Fibroblast of lung (primary cell): ENCODE measurements around the gene C9. TPM values are rescaled to one million over a fixed set of nuclear protein-coding genes. Genes with fewer than 3 reads are reported as not detected.
"Not testable (repeated sequence)": the region's sequence is repeated elsewhere in the genome, so short reads cannot be mapped to it uniquely, and the experiment has no call there.

ENCODE experiments used
- DNase-seq, 2 donors: peaks; one replicate each; pipeline versions ENCODE4 v3.0.0 to v3.0.0-alpha.2; 2010; ENCODE audit warnings: low read depth in 2 of 2
- H2AFZ ChIP-seq: 2 replicates; pipeline ENCODE4 v1.5.1; 2012; ENCODE audit warnings: low read length, control low read depth, inconsistent platforms
- H3K27ac ChIP-seq: 2 replicates; pipeline ENCODE4 v1.5.1; 2011; ENCODE audit warnings: low read length, control low read depth; ENCODE audit not compliant: insufficient read depth
- H3K27me3 ChIP-seq: 2 replicates; pipeline ENCODE4 v1.5.1; 2011; ENCODE audit warnings: mild to moderate bottlenecking, low read length; ENCODE audit not compliant: control insufficient read depth, insufficient read depth
- H3K36me3 ChIP-seq: 2 replicates; pipeline ENCODE4 v1.5.1; 2011; ENCODE audit warnings: low read length; ENCODE audit not compliant: control insufficient read depth, insufficient read depth
- H3K4me1 ChIP-seq: 2 replicates; pipeline ENCODE4 v1.5.1; 2011; ENCODE audit warnings: low read length; ENCODE audit not compliant: control insufficient read depth, insufficient read depth; ENCODE audit errors: extremely low read depth
- H3K4me2 ChIP-seq: 2 replicates; pipeline ENCODE4 v1.5.1; 2011; ENCODE audit warnings: low read length, control low read depth; ENCODE audit not compliant: insufficient read depth; ENCODE audit errors: extremely low read depth
- H3K4me3 ChIP-seq, 4 experiments: fragments of 200-600 bp in 1 of 4; sonication (generic) in 1 of 4; replicated peaks in 1 of 4; 2 replicates each; pipeline ENCODE4 v1.5.1; 2011 to 2016; ENCODE audit warnings: low read length in 4 of 4, low read depth in 3 of 4, mild to moderate bottlenecking in 3 of 4, control low read depth in 2 of 4, inconsistent platforms in 1 of 4, mixed read lengths in 1 of 4; ENCODE audit not compliant: insufficient read depth in 1 of 4; ENCODE audit errors: control extremely low read depth in 1 of 4
- H3K79me2 ChIP-seq: 2 replicates; pipeline ENCODE4 v1.5.1; 2012; ENCODE audit warnings: mild to moderate bottlenecking, low read length, inconsistent platforms; ENCODE audit not compliant: control insufficient read depth, insufficient read depth
- H3K9ac ChIP-seq: 2 replicates; pipeline ENCODE4 v1.5.1; 2011; ENCODE audit warnings: mild to moderate bottlenecking, low read length, control low read depth; ENCODE audit not compliant: insufficient read depth
- H3K9me3 ChIP-seq: 2 replicates; pipeline ENCODE4 v1.5.1; 2012; ENCODE audit warnings: low read depth, low read length; ENCODE audit not compliant: control insufficient read depth, insufficient read depth
- H4K20me1 ChIP-seq: 2 replicates; pipeline ENCODE4 v1.5.1; 2011; ENCODE audit warnings: low read length; ENCODE audit not compliant: control insufficient read depth, insufficient read depth; ENCODE audit errors: extremely low read depth
- CTCF ChIP-seq, 2 donors: IDR thresholded peaks in 1 of 2; conservative IDR thresholded peaks in 1 of 2; 1 replicate in 1 of 2; 2 replicates in 1 of 2; pipeline ENCODE4 v1.5.1; 2011 to 2012; ENCODE audit warnings: low read length in 2 of 2, control low read depth in 1 of 2, inconsistent platforms in 1 of 2, low read depth in 1 of 2, mild to moderate bottlenecking in 1 of 2
- EZH2 ChIP-seq: IDR thresholded peaks from 2 replicates; pipeline ENCODE4 v1.5.1; 2012; ENCODE audit warnings: low read length, control low read depth, mild to moderate bottlenecking; ENCODE audit errors: missing control alignments
- polyA plus RNA-seq, 2 donors: library from polyadenylated mRNA; depleted of rRNA in 1 of 2; stranded (reverse) in 1 of 2; unstranded in 1 of 2; fragments of >200 nt; gene quantifications; 2 replicates each; pipeline ENCODE4 v1.2.1, GENCODE V29; 2011 to 2012; ENCODE audit warnings: missing spikeins in 1 of 2
- total RNA-seq: library from RNA; depleted of rRNA; stranded (reverse); fragments of >200 nt; gene quantifications from 2 replicates; pipeline ENCODE4 v1.2.1, GENCODE V29; 2014

The C9 gene
- total and polyA plus RNA-seq, 2 donors (not counting 1 experiment from before 2014, with no cell fraction given): 0.06 to 0.33 TPM

GRCh38 chr5:39273314-39273954, 90.9 kb downstream of the C9 start:
- Histone ChIP-seq H3K4me3 (no peak overlapping the region), H3K79me2 (no peaks in the 10 kb centered on the region), H3K9me3 (no peaks in the 10 kb centered on the region), H3K9ac (no peak overlapping the region), H3K36me3 (no peaks in the 10 kb centered on the region), H2AFZ (no peak overlapping the region), H3K4me2 (no peak overlapping the region), H4K20me1 (no peaks in the 10 kb centered on the region), H3K4me1 (no peaks in the 10 kb centered on the region), H3K27me3 (no peaks in the 10 kb centered on the region), H3K27ac (no peak overlapping the region)
- TF ChIP-seq EZH2: no peak
- TF ChIP-seq CTCF (conservative IDR thresholded peaks at IDR 0.05 in 1 of 2, IDR thresholded peaks at IDR 0.05 in 1 of 2; ENCODE audit: low read depth in 1 of 2, low read length in 2 of 2): no peak
- no peak for DNase-seq

- H3K9ac ChIP-seq, H4K20me1 ChIP-seq, H3K27me3 ChIP-seq, H3K36me3 ChIP-seq, DNase-seq, H3K79me2 ChIP-seq, H3K4me3 ChIP-seq, H3K27ac ChIP-seq, H3K9me3 ChIP-seq, H2AFZ ChIP-seq, H3K4me2 ChIP-seq, H3K4me1 ChIP-seq: not testable (repeated sequence)
Observed at GRCh38 chr5:39272869-39273231, 91.4 kb downstream of the C9 start.

GRCh38 chr5:39270225-39270848, 94.0 kb downstream of the C9 start:
- H2AFZ ChIP-seq: no peak overlapping the region
- TF ChIP-seq EZH2: no peak
- TF ChIP-seq CTCF (conservative IDR thresholded peaks at IDR 0.05 in 1 of 2, IDR thresholded peaks at IDR 0.05 in 1 of 2; ENCODE audit: low read depth in 1 of 2, low read length in 2 of 2): no peak
- DNase-seq: no peak
- no peaks in the 10 kb centered on the region for H3K36me3 ChIP-seq
- no peak overlapping the region for H3K9ac ChIP-seq
- no peaks in the 10 kb centered on the region for H3K79me2 ChIP-seq
- H3K9me3 ChIP-seq: no peaks in the 10 kb centered on the region
- no peak overlapping the region for H3K4me3 ChIP-seq
- H3K27me3 ChIP-seq: no peaks in the 10 kb centered on the region
- H3K4me1 ChIP-seq: no peaks in the 10 kb centered on the region
- no peaks in the 10 kb centered on the region for H4K20me1 ChIP-seq
- H3K27ac ChIP-seq: no peak overlapping the region
- H3K4me2 ChIP-seq: no peak overlapping the region
